GM12801 (cell line): ENCODE data around the gene LCNL1.

ENCODE experiments used
- CTCF ChIP-seq: IDR thresholded peaks from one replicate; pipeline ENCODE4 v1.5.1; 2011; ENCODE audit warnings: control low read depth; ENCODE audit not compliant: insufficient read length; ENCODE audit errors: extremely low read depth

LCNL1 gene

DNA sequence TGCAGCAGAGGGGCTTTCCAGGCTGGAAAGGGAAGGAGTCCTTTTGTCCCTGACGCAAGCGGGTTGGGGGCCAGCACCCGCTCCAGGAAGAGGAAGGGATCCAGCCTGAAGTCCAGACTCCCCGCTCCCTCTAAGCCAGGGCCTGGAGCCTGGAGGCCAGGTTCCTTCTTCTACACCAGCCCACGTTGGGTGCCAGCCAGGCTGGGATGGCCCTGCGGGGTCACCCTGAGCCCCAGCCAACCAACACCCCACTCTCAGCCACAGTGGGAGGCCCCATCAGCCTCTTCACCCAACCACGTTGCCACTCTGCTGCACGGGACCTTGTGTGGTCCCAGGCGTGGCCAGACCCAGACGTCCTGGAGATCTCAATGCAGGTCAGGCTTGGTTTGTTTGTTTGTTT lies 50.1 kb downstream of the LCNL1 start:
- no peak for TF ChIP-seq CTCF

GRCh38 chr9:137034039-137034708 lies 51.4 kb downstream of the LCNL1 start:
- no peak for TF ChIP-seq CTCF

- TF ChIP-seq CTCF = peak; percentile 88
These were observed 52.1 kb downstream of the LCNL1 start for GRCh38 chr9:137034709-137035506.
